ENCODE results near the gene DNAAF3.

Gene DNAAF3

DNA sequence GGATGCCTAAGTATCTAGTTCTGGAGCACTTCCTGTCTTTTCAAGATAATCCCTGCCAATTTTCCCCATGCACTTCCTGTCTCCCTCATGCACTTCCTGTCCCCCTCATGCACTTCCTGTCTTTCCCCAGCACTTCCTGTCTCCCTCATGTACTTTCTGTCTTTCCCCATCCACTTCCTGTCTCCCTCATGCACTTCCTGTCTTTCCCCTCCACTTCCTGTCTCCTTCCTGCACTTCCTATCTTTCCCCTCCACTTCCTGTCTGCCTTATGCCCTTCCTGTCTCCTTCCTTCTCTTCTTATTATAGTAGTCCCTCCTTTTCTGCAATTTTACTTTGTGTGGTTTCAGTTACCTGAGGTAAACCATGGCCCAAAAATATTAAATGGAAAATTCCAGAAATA, 14.4 kb downstream of the DNAAF3 start:
- no peak for DNase-seq

- DNase-seq: no peak
These were observed 17.1 kb downstream of the DNAAF3 start, which contains the start of gene TNNT1 for GRCh38 chr19:55149078-55150003. TNNT1 (minus strand) TSS chr19:55149206; CDS start chr19:55147157, 2,049 bp downstream.

- DNase-seq: no peak
These were observed 18.7 kb downstream of the DNAAF3 start for GRCh38 chr19:55147545-55148251.

- no peak for DNase-seq
These were observed 19.6 kb downstream of the DNAAF3 start for GRCh38 chr19:55146705-55147273.

DNA sequence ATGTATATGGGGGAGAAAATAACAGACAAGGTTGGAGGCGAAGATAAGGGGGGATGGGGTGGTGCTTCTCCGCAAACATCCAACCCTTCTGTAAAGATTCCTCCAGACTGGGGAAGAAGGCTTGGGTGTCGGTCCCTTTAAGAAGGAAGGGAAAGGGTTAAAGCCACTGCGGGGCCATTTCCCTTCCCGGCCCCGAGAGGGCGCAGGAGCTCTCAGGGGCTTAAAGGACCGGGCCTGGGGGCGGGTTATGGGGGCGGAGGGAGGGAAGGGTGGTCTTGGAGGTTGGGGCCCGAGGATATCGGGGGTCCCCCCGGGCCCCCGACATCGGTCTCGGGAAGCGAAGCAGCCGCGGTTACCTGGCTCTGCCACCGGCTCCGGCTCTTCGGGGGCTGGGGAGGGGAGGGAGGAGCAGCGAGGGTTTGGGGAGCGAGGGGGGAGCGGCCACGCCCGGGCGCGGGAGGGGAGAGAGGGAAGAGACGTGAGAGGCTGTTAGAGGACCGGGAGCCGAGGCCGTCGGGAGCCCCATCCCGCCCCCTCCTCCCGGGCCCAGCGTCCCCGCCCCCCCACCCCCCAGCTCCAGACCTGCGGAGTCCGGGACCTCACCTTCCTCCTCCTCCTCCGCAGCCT, 20.2 kb downstream of the DNAAF3 start:
- DNase-seq: no peak

DNA sequence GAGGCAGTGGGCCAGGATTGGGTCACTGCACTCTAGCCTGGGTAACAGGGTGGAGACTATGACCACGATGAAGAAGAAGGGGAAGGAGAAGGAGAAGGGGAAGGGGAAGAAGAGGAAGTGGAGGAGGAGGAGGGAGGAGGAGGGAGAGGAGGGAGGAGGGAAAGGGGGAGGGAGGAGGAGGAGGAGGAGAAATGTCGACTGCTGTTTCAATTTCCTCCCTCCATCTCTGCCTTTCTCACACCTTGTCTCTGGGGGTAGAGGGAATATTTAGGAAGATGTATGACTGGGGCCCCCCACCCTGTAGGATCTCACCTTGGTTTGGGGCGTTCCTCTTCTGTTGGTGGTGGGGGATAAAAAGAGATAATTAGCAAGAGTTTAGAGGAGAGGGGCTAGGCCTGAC, 21.2 kb downstream of the DNAAF3 start:
- no peak for DNase-seq

DNA sequence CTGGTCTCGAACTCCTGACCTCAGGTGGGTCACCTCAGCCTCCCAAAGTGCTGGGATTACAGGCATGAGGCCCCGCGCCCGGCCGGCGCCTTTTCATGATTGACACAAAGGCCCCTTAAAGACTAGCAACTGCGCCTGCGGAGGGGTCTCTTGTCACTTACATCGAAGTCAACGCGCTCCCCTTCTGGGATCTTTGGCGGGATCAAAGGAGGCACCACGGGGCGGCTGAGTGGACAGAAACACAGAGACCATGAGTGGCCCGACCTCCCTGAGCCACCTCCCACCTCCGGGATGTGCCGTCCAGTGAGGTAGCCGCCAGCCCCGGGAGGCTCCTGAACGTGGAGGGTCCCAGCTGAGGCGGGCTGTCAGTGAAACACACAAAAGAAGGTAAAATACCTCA, 24.7 kb downstream of the DNAAF3 start:
- no peak for DNase-seq

- no peak for DNase-seq
These were observed 28.5 kb downstream of the DNAAF3 start for GRCh38 chr19:55137915-55138314.

DNA sequence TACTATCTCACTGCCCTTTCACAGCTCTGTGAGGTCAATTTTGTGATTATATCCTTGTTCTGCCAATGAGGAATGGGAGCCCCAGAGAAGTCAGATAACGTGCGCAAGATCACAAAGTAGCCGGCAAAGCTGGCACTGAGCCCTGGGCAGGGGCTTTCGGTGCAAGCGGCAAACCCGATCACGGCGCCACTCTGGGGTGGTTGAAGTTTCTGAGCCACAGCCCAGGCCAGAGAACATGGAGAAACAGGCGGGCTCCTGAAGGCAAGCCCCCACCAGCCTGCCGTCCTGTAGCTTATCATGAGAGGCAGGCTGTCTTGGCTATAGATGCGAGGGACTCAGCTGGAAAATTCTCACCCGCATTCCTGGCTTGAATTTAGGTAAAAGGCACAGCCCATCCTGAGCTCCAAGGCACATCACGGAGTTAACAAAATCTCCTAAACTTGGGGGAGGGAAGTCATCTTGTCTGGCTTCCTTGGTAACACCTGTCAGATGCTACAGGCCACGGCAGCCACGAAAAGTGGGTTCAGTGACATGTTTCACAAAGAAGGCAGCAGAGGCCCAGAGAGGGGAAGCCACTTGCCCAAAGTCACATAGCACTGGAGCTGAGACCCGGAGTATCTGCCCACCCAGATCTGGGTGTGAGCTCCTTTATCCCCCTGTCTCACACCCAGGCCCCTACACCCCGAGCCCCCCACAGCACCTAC, 29.9 kb downstream of the DNAAF3 start:
- DNase-seq: no peak

DNA sequence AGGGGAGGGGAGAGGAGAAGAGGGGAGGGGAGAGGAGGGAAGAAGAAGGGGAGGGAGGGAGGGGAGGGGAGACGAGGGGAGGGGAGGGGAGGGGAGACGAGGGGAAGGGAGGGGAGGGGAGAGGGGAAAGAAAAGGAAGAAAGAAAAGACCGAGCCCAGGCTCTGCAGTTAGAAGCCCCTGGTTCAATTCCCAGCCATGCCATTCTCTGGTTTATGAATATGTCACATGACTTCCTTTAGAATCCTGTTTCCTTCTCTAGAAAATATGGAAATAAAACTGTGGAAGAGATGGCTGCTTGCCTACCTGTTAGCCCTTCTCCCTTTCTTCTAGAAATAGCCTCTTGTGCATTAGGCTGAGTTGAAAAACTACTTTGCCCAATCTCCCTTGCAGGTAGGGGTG, 31.7 kb downstream of the DNAAF3 start:
- no peak for DNase-seq

DNA sequence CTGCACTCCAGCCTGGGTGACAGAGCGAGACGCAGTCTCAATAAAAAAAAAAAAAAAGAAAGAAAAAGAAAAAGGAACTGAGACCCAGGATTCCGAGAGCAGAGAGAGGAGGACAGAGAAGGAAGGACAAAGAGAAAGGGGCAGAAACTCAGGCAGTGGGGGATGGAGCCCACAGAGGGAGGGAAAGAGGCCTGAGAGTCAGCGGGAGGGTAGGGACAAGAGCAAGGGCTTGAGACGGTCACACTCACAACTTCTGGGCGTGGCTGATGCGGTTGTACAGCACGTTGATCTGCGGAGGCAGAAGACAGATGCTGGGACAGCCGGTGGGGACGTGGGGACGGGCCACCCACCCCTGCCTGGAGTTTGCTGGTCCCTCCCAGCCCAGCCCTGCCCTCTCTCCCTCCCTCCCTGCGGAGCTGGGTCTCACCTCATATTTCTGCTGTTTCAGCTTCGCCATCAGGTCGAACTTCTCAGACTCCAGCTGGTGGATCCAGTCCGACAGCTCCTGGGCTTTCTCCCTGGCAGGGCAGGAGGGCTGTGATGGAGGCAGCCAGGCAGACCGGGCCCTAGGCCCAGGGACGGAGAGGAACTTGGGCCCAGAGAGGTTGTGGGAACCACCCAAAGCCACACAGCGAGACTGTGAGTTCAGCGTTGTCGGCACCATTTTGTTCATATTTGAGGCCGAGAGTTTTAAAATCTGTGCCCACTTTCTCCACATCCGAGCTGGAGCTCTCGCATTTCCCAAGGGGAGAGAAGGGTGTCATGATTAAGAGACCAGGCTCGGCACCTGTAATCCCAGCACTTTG, 32.6 kb downstream of the DNAAF3 start:
- DNase-seq: no peak

GRCh38 chr19:55132453-55133129, 33.8 kb downstream of the DNAAF3 start:
- no peak for DNase-seq

GRCh38 chr19:55131421-55131820, 35.0 kb downstream of the DNAAF3 start:
- no peak for DNase-seq

DNA sequence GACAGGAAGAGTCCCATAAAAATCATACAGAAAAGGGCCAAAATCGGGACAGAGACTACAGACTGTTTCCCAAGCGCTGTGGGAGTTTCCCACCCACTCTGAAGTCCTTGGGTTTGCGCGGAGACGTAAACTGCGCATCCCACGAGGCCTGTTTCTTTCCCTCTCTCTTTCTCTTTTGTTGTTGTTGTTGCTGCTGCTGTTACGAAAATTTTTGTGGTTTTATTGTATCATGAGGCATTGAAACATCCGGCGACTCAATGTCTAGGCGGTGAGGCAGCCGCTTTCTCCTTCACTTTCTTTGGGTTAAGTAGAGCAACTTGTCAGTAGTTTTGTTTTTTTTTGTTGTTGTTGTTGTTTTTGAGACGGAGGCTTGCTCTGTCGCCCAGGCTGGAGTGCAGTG, 47.4 kb downstream of the DNAAF3 start:
- DNase-seq: no peak

GRCh38 chr19:55118401-55118991, 47.9 kb downstream of the DNAAF3 start:
- peak; percentile 59 for DNase-seq

DNA sequence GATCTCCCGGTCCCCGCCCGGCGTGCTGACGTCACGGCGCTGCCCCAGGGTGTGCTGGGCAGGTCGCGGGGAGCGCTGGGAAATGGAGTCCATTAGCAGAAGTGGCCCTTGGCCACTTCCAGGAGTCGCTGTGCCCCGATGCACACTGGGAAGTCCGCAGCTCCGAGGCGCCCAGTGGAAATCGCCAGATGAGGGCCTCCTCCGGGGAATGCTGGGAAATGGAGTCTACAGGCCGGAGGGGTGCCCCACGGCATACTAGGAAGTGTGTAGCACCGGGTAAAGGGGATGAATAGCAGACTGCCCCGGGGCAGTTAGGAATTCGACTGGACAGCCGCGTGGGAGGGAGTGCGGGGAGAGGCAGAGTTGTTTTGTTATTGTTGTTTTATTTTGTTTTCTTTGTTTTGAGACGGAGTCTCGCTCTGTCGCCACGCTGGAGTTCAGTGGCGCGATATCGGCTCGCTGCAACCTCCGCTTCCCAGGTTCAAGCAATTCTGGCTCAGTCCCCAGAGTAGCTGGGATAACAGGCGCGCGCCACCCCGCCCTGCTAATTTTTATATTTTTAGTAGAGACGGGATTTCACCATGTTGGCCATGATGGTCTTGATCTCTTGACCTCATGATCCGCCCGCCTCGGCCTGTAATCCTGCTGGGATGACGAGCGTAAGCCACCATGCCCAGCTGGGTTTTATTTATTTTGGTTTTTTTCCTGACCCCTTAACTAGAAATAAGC, 48.6 kb downstream of the DNAAF3 start:
- peak; percentile 97 for DNase-seq

DNA sequence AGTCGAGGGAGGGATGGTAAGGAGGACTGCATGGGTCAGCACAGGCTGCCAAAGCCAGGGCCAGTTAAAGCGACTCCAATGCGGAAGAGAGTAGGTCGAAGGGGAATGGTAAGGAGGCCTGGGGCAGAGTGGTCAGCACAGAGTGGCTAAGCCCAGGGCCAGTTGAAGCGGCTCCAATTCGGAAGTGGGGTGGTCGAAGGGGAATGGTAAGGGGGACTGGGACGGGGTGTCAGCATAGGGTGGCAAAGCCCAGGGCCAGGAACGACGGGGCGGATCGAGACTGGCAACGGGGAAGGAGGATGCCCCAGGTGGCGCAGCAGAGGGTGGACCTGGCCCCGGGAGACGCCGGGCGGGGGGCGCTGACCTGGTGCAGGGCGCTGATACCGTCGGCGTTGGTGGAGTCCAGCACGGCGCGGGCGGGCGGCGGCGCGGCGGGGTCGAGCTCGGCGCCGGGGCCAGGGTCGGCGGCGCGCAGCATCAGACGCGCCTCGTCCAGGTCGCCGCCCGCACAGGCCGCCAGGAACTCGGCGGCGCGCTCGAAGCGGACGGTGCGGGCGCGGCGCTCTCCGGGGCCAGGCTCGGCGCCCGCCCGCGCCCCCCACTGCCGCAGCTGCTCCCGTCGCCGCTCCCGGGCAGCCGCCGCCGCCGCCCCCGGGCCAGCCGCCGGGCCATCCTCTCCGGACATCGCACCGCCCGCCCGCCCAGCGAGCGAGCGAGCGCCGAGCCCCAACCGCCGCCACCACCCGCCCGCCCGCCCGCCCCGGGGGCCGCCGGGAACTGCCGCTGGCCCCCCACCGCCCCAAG, 49.4 kb downstream of the DNAAF3 start, which contains the start of gene PPP1R12C:
TSS of gene PPP1R12C (minus strand) at position 779 of the 804 bp plus-strand sequence. CDS start at position 685, 94 bp downstream.
- DNase-seq: peak; percentile 64

- peak; percentile 77 for DNase-seq
These were observed 50.1 kb downstream of the DNAAF3 start for GRCh38 chr19:55116232-55116858.

All from activated CD8-positive, alpha-beta memory T cell treated with anti-CD3 and anti-CD28 coated beads, Interleukin-2, amount 50 U/mL, for 48 hours (primary cell).